ENCODE data around the gene KCNK5.

DNA sequence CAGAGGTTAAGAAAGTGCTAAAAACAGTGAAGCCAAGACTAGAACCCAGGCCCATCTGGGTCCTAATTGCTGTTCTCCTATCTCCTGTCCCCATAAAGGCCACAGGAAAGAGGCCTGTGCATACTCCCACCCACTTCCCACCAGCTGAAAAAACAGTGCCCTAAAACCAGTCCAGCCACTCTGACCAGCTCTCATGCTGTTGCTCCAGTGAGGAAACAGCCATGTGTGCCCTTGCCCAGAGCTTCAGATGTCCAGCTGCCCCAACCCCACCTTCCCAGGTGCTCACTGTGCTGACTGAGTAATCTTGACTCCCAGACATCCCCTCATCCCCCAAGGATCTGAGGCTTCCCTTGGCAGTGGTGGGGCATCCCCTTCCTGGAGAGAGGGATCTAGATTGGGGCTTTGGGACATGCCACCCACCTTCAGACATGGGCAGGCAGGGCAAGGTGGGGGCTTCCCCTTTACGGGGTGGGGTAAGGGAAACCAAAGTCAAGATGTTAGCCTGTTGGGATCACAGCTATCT, 28.7 kb downstream of the KCNK5 start:
- TF ChIP-seq EP300 (IDR thresholded peaks at IDR 0.05), result no peak
- TF ChIP-seq POLR2A (IDR thresholded peaks at IDR 0.05), result no peak
- TF ChIP-seq, protein P1, sequence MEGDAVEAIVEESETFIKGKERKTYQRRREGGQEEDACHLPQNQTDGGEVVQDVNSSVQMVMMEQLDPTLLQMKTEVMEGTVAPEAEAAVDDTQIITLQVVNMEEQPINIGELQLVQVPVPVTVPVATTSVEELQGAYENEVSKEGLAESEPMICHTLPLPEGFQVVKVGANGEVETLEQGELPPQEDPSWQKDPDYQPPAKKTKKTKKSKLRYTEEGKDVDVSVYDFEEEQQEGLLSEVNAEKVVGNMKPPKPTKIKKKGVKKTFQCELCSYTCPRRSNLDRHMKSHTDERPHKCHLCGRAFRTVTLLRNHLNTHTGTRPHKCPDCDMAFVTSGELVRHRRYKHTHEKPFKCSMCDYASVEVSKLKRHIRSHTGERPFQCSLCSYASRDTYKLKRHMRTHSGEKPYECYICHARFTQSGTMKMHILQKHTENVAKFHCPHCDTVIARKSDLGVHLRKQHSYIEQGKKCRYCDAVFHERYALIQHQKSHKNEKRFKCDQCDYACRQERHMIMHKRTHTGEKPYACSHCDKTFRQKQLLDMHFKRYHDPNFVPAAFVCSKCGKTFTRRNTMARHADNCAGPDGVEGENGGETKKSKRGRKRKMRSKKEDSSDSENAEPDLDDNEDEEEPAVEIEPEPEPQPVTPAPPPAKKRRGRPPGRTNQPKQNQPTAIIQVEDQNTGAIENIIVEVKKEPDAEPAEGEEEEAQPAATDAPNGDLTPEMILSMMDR (IDR thresholded peaks at IDR 0.05), result no peak

Data from upper lobe of left lung (tissue), 4 donors.